Measurements from ENCODE around the gene SZRD1. TPM values are rescaled to one million over a fixed set of nuclear protein-coding genes. Genes with fewer than 3 reads are reported as not detected.
A peak's percentile ranks its signal among the peaks of the same experiment; 100 is the strongest.
"Not testable (repeated sequence)": the region's sequence is repeated elsewhere in the genome, so short reads cannot be mapped to it uniquely, and the experiment has no call there.

SZRD1 gene
- 80.6 TPM for polyA plus RNA-seq (ENCODE audit: insufficient read length)

- peak; percentile 97 for DNase-seq (ENCODE audit: low read depth)
These were observed at the start of gene SZRD1 for GRCh38 chr1:16366722-16367257. Gene SZRD1 (plus strand): TSS chr1:16367242. CDS start chr1:16367258, 16 bp downstream.

GRCh38 chr1:16318555-16318954 is 48.5 kb upstream of the SZRD1 start:
- no peak for DNase-seq (ENCODE audit: low read depth)

GRCh38 chr1:16321176-16321867 is 45.7 kb upstream of the SZRD1 start:
- no peak for DNase-seq (ENCODE audit: low read depth)

- DNase-seq (ENCODE audit: low read depth), result no peak
These were observed 42.6 kb upstream of the SZRD1 start for GRCh38 chr1:16324456-16324890.

- no peak for DNase-seq (ENCODE audit: low read depth)
These were observed 40.1 kb upstream of the SZRD1 start for GRCh38 chr1:16326833-16327404.

- DNase-seq (ENCODE audit: low read depth), result no peak
These were observed 32.2 kb upstream of the SZRD1 start for GRCh38 chr1:16334655-16335340.

- DNase-seq (ENCODE audit: low read depth), result no peak
These were observed 28.1 kb upstream of the SZRD1 start for GRCh38 chr1:16338961-16339360.

GRCh38 chr1:16340673-16341072 is 26.4 kb upstream of the SZRD1 start:
- no peak for DNase-seq (ENCODE audit: low read depth)

- no peak for DNase-seq (ENCODE audit: low read depth)
These were observed 24.5 kb upstream of the SZRD1 start for GRCh38 chr1:16342331-16343062.

GRCh38 chr1:16343276-16343675 is 23.8 kb upstream of the SZRD1 start:
- DNase-seq (ENCODE audit: low read depth), result not testable (repeated sequence)

GRCh38 chr1:16348414-16349182 is 18.4 kb upstream of the SZRD1 start:
- no peak for DNase-seq (ENCODE audit: low read depth)

GRCh38 chr1:16349847-16350406 is 17.1 kb upstream of the SZRD1 start:
- DNase-seq (ENCODE audit: low read depth), result no peak

GRCh38 chr1:16351456-16351993 is 15.5 kb upstream of the SZRD1 start:
- no peak for DNase-seq (ENCODE audit: low read depth)

- peak; percentile 92 for DNase-seq (ENCODE audit: low read depth)
These were observed 14.8 kb upstream of the SZRD1 start, which contains the start of gene FBXO42 for GRCh38 chr1:16351994-16352841. Gene FBXO42 (minus strand): TSS chr1:16352480. CDS start chr1:16315418, 37,062 bp downstream.

- no peak for DNase-seq (ENCODE audit: low read depth)
These were observed 14.1 kb upstream of the SZRD1 start for GRCh38 chr1:16352842-16353535.

- no peak for DNase-seq (ENCODE audit: low read depth)
These were observed 12.4 kb upstream of the SZRD1 start for GRCh38 chr1:16354619-16355018.

- DNase-seq (ENCODE audit: low read depth), result no peak
These were observed 10.2 kb upstream of the SZRD1 start for GRCh38 chr1:16356867-16357266.

GRCh38 chr1:16365146-16365498 is 1.9 kb upstream of the SZRD1 start:
- DNase-seq (ENCODE audit: low read depth), result not testable (repeated sequence)
